K562 treated with DMSO at 1 percent for 12 hours (cell line): ENCODE measurements around the gene RMND5B. TPM values are rescaled to one million over a fixed set of nuclear protein-coding genes. Genes with fewer than 3 reads are reported as not detected.

Source experiments
- total RNA-seq: library from RNA; unstranded; fragments of 300-600 nt; gene quantifications from 2 replicates; pipeline ENCODE4 v1.2.3, GENCODE V29; 2022; ENCODE audit not compliant: insufficient read depth

RMND5B gene
- 27.8 and 58.0 TPM in 2 replicates for total RNA-seq

DNA sequence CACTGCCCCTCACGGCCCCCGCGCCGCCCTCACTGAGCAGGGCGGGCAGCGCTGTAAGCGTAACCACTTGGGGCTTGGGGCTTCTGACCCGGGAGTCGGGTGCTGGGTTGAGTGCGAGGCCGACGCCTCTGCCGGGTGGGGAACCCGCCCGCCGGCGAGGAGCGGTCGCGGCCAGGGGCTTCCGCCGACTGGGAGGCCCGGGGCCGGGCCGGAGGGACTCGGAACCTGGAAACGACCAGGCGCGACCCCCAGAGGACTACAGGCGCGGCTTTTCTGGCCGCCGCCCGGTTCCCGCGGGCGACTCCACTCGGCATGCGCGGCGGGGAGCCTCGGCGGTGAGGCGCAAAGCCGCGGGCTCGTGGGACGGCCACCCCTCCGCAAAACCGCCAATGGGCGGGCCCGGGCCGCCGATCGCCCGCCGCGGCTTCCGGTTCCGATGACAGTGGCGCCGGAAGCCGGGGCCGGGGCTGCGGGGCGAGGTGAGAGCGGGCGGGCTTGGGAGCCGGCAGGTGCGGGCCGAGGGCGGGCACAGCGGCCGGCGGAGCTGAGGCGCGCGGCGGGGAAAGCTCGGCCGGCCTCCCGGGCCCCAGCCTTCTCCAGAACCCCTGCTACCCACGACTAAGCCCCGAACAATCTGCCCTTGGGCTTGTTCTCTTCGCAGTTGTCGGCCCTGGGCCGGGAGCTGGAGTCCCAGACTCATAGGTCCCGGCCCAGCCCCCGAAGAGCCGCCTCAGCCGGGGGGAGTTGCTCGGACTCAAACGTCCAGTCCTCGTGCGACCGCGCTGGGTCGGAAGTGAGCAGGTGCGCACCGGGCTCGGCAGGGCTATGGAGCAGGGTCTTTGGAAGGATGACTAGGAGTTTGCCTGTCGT is at the start of gene RMND5B:
Gene RMND5B, plus strand, starts transcription at position 439 of the 870 bp plus-strand sequence. CDS start 7,106 bp downstream, outside the sequence.

DNA sequence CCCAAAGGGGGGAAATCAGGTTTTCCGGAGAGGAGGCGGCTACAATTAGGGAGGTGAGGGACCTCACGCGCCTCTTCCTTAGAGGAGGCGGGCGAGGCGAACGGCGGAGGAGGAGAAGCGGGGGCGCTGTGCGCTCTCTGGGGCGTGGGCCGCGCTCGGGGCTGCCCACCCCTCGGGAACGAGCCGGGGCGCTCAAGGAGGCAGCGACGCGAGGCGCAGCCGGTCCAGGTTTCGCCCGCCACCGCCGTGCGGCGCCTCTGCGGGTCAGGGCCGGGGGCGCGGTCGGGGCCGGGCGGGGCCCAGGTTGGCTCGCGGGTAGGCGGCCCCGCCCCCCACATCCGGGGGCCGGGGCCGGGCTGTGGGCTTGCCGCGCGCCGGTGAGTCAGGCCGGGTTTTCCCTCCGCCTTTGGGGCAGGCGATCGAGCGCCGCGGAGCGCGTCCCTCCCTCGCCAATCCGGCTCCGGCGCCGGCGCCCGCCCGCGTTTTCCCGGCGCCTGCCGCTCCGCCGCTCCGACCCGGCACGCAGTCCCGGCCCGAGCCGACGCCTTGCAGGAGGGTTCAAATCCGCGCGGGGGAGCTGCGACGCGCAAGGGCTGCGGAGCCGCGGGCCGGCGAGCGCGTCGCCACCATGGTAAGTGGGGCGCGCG is 17.6 kb upstream of the RMND5B start, which contains the start of gene N4BP3:
Gene N4BP3, plus strand, starts transcription at position 392 of the 647 bp plus-strand sequence. CDS start 6,052 bp downstream, outside the sequence.

GRCh38 chr5:178153530-178154340 is 22.9 kb downstream of the RMND5B start, which contains the start of gene NHP2:
TSS of gene NHP2 (minus strand) at chr5:178153885. CDS start at chr5:178153817, 68 bp downstream.

GRCh38 chr5:178187014-178187413 is 56.2 kb downstream of the RMND5B start, which contains the start of gene GMCL2:
TSS of gene GMCL2 (minus strand) at chr5:178187371. CDS start at chr5:178187299, 72 bp downstream.

Other genes with a start within 250 kb of the RMND5B start
- not detected in 2 replicates for gene PROP1, start 134.8 kb upstream of the RMND5B start, total RNA-seq
- 3.1 and 5.3 TPM in 2 replicates for gene N4BP3, start 17.5 kb upstream of the RMND5B start, total RNA-seq
- 123 and 146 TPM in 2 replicates for gene NHP2, start 22.9 kb downstream of the RMND5B start, total RNA-seq
- gene GMCL2, start 56.4 kb downstream of the RMND5B start, total RNA-seq: not detected in 2 replicates
- 131 and 163 TPM in 2 replicates for gene HNRNPAB, start 73.5 kb downstream of the RMND5B start, total RNA-seq
- 16.2 and 28.2 TPM in 2 replicates for gene PHYKPL, start 101.8 kb downstream of the RMND5B start, total RNA-seq